NCI-H524 (cell line): Measurements from ENCODE around the gene ELK3.
A peak's percentile ranks its signal among the peaks of the same experiment; 100 is the strongest.

Experiments
- DNase-seq, 2 experiments: peaks; one replicate each; lab custom pipeline; 2025; lab: John Stamatoyannopoulos, UW

The ELK3 gene

DNA sequence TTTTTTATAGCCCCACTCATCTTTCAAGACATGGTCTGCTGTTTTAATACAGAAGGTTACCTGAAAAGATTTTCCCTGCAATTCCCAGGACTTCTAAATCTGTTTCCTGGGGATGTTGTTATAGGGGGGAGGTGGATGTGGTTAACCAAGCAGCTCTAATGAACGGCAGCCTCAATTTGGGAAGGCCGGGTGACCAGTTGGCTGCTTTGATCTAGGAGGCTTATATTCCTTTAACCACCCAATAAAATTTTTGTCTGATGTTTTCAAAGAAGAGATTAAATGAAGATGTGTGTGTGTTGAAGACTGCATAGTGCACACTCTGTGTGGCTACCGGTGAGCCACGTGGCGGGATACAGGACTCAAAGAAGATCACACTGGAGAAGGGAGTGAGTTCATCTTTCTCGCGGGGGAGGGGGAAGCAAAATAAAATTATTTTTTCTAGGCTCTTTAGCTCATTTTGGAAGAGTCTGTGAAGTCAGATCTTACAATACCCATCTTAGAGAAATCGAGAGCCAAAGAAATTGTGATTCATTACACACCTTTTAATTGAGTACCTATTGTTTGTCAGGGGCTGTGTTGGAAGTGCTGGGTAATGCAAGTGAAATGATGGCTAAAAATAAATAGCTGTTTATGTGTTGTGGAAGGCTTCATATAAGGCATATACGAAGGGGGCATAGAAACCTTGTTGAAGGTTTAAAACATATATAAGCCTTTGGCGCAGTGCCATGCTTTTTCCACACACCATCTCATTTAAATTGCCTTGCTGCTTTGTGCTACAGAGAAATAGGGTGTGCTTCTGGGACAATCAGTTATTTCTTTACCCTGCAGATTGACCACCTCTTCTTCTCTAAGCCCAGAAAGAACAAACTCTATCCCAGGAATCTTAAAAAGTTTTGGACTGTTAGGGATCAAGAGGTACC, 18.5 kb downstream of the ELK3 start:
- DNase-seq: no peak

DNA sequence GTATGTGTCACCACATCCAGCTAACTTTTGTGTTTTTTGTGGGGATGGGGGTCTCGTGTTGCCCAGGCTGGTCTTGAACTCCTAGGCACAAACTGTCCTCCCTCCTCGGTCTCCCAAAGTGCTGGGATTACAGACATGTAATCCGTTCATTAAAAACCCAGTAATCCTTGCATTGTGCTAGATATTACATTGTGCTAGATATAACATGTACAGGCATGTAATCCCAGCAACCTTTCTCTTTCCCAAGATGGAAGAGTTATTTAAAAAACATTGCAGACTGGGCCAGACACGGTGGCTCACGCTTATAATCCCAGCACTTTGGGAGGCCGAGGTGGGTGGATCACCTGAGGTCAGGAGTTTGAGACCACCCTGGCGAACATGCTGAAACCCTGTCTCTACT, 19.7 kb downstream of the ELK3 start:
- DNase-seq: no peak

DNA sequence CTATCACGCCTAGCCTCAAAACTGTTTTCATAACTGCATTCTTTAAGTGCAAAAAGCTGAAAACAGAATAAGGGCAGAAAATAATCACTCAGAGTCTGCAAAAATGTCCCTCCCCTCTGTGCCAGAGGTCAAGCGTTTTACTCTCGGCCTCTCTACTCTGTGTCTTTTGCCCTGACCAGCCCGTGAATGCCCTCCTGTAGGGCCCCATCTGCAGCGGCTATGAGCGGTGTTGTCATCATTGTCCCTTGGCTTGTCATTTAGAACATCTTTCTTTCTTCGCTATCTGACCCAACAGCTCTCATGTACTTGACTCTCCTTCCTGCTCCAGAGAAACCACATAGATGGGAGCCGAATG, 21.7 kb downstream of the ELK3 start:
- DNase-seq: no peak

DNA sequence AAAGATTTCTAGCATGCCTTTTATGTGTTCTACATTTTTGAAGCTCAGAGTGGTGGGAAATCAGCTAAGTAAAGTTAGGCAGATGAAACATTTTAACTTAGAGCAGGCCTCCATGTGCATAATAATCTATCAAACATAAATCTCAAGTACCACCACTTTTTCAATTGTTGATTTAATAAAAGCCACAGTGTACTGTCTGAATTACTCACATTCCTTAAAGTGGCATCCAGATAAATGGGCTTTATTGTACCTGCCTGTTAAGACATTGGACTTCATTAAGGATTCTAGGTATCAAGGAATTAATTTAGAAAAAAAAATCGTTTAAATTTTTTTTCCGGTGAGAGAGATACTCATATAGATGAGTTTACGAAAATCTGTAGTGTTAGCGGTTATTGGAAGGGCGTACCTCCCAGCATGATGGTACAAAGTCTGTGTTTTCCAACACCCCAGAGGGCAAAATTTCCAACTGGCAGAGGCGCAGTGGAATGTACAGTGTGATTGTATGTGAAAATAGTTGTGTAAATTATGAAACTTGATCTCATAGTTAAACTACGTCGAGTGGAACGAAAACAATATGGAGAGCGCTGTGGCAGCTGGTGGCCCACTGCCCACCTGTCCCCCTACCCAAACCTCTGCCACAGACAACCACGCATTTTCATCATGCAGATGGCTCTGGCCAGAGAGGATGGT, 25.0 kb downstream of the ELK3 start:
- DNase-seq: peak; percentile 15 to 79

DNA sequence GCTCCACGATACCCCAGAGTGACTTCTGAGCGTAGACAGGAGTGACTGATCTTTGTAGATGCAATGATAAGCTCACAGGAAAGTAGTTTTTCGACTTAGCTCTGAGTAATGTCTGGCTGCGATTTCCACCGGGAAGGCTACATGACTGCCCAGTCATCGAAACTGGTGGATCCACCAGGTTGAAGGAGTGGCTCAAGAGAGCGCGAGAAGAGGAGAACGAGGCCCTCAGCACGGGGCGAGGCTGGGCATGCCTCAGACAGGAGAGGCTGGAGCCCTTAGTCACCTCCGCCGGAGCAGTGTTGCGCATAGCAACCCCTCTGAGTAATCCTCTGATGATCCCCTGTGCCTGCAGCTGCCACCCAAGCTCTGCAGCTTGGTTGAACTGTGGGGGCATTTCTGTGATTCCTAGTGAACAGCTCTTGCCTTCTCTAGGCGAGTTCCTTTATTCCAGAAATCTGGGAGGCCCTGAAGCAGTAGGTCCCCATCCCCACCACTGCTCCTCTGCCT, 25.6 kb downstream of the ELK3 start:
- DNase-seq: peak; percentile 62 to 87

DNA sequence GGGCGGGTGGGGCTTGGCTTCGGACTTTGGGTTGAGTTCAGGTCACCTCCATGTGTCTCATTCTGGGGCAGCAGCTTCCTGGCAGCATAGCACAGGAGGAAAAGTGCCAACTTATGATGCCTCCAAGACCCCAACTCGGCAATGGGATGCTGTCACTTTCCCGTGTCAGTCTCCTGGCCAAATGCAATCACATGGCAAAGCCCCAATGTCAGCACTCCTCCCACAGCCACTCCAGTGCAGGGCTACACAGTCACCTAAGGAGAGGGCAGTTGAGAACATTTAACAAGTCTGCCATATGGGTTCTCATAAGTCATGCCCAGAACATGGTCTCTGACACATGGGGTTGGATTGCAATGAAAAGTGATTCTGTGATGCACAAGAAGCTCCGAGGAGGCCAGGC, 26.7 kb downstream of the ELK3 start:
- no peak for DNase-seq

DNA sequence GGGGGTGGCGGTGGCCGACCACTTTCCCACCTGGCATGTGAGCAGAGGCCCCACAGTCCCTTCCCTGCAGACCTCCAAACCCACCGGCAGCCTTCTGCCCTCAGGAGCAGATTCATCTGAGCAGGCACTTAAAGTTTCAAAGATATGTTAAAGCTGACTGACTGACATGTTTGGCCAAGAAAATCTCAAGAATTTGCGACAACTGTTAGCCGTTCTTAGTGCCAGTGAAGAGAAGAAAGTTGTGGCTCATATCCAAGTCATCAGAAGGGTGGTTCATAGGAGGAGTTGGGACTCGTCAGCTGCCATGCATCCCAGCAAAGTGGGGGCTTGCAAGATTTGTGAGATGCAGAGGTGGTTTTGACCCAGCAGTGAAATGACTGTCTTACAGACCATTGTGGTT, 27.2 kb downstream of the ELK3 start:
- no peak for DNase-seq

DNA sequence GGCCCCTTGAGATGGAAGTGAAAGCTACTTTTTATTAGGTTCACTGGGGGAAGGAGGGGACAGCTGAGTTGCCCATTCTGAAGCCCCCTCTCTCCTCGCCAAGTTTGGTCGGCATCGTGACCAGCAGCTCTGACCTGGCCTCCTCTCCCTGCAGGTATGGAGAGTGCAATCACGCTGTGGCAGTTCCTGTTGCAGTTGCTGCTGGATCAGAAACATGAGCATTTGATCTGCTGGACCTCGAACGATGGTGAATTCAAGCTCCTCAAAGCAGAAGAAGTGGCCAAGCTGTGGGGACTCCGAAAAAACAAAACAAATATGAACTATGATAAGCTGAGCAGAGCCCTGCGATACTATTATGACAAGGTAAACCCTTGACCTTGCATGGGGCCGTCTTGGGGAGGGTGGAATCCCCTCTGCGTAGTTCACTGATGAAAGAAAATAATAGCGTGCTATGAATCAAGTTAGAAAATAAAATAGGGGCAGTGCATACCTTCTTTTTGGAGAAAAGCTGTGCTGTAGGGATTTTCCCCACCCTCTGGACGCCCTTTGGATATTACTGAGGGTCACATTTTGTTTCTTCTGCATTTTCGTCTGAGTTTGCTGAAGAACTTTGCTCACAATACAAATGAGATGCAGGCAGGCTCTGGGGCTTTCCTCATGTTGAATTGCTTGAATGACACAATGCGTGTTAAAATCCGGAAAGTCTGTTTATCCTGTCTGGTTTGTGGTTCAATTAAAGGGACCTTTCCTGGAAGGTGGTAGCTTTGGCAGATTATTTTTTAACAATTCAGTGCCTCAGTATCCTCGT, 29.4 kb downstream of the ELK3 start:
- DNase-seq: no peak

DNA sequence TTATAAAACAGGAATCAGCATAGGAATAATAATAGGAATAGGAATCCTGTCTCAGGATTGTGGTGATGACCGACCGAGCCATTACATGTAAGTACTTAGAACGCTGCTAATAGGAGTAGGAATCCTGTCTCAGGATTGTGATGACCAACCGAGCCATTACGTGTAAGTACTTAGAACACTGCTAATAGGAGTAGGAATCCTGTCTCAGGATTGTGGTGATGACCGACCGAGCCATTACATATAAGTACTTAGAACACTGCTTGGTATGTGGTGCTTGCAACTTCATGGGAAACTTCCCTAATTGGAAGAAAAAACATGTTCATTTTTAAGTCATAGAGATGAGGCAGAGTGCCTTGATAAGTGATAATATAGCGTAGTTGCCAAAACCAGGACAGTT, 30.0 kb downstream of the ELK3 start:
- no peak for DNase-seq

DNA sequence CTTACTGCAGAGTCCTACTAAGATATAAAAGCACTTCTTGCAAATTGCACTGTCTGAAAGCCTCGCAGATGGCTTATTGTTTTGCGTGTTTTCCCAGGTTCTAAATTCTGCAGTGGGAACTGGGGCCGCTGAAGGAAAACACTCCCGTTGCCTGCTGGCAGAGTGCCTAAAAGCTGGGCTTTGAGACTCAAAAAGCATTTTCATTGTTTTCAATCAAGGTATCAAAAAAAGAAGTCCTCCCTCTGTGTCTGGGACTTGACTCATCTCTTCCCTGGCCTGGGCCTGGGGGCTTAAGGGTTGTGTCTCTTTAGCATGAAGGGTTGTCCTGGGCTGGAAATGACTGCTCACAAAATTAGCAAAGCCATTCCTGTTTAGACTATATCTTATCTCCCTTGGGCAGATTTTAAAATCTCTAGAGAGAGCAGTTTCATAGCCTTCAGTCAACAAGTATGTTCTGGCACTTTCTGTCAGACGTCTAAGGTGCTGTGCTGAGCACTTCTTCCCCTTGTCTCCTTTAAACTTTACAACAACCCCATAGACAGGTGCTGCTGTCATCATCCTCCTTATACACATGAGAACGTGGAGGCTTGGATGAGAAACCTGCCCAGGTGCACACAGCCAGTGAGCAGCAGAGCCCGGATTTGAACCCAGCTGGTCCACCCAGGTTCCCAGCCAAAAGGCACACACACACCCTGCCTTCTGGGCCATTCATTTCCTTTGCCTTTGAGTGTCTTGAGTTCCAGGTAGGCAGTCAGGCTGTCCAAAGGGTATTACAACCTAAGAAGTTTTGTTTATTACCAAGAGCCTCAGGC, 31.1 kb downstream of the ELK3 start:
- peak in 1 of 2 experiments; percentile 9 for DNase-seq

DNA sequence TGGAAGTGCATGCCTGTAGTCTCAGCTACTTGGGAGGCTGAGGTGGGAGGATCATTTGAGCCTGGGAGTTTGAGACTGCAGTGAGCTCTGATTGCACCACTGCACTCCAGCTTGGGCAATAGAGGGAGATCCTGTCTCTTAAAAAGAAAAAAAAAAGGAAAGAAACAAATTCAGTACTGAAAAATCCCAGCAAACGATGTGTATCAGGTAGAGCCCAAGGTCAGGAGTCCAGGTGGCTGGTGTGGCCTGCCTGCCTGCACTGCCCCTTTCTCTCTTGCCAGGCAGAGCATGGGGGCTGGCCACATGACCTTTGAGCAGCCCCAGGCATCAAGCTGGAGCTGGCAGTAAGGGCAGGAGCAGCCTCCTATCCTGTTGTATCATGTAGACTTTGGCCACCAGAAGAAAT, 31.8 kb downstream of the ELK3 start:
- no peak for DNase-seq

DNA sequence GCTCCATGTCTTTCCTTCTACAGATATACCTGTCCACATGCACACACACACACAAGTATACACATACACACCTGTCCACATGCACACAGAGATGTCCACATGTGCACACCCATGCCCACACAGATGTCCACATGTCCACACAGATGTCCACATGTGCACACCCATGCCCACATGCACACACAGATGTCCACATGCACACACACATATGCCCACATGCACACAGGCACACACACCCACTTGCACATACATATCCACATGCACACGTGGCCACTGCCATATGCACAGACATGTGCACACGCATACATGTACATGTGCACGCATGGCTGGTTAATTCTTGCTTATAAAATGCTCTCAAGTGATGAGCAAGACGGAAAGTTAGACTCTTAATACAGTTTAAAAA, 32.2 kb downstream of the ELK3 start:
- DNase-seq: no peak

DNA sequence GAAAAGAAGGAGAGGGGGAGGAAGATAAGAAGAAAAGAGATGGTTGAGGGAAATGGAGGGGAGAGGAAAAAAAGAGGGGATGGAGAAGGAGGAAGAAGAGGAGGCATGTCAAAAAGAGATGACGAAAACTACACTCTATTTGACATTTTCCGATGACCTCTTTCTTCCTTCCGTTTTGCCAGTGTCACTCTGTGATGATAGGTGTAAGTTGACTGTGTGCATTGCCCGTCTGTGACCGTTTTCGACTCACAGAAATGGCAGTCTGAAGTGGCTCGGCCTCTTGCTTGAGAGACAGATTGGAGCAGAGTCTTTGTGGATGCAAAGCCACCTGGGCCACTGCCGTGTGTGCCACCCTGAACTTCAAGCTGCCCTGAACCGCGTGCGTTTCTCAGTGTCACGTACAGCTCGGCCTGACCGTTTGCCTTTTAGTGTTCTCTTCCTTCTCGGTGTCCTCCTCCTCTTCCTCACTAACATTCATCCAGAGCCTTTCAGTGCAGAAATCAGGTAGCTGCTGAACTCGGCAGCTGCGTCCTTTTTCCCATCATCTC, 32.7 kb downstream of the ELK3 start:
- DNase-seq: no peak

DNA sequence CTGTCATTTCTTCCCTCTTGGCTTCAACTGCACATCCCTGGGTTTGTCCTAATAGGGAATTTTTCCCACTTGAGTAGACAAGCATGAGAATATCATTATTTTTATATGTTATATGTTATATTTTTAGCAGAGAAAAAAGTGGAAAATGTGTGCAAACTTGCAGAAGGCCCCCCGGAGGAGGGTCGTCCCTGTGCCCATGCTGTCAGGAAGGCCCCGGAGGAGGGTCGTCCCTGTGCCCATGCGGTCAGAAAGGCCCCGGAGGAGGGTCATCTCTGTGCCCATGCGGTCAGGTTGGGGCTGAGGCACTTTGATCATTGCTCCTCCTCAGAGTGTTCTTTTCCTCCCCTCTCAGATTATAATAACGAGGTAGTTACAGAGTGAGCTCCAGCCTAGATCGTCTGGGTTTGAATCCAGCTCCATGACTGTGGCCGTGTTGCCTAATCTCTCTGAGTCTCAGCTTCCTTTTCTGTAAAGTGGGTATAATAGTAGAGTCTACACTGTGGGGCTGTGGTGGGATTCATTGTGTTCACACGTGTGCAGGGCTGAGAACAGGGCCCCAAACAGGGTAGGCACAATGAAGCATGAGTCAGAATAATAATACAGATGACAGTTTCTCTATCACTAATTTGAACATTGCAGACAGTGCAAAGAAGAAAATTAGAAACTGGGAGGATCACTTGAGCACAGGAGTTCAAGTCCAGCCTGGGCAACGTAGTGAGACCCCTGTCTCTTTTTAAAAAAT, 33.4 kb downstream of the ELK3 start:
- DNase-seq: no peak

DNA sequence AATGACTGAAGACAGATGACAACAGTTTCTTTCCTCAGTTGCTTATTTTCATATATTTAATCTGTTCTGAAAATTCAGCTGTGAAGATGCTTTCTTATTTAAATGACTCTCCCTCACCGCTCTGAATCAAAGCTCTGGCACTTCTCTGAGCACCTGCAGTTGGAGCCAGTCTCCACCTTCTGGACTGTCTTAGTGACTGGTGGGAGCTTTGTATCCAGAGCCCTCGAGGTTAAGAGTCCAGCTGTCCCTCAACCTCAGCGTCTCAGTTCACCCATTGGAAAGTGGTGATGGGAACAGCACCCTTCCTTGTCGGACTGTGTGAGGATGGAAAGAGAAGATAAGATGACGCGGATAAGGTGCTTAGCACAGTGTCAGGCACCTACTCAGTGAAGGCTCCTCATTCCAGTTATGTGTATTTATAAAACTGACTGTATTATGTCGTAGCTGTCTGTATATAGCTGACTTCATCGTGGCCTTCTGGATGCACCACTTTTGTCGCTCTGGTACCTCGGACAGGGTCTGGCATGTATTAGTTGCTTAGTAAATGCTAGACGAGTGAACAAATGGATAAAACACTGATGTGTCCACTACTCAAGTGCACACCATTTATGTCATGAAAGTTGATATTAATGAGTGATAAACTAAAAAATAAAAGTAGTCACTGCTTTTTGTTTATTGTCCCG, 34.5 kb downstream of the ELK3 start:
- DNase-seq: no peak

DNA sequence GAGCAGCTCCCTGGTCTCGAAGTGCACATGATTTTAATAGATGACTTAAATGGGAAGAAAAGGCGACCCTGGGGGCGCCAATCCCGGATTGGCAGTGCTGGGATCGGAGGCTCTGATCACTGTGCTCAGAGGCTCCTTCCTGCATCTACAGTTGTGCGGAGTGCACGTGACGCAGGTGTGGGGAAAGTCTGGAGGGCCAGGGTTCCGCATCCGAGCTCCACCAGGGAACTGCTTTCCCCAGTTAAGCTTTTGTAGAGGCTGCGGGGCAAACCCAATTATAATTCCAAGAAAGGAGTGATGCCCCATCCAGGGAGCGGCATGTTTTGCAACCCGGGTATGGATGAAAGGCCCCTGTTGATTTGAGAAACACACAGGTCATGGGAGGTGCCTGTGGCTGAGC, 36.5 kb downstream of the ELK3 start:
- no peak for DNase-seq

DNA sequence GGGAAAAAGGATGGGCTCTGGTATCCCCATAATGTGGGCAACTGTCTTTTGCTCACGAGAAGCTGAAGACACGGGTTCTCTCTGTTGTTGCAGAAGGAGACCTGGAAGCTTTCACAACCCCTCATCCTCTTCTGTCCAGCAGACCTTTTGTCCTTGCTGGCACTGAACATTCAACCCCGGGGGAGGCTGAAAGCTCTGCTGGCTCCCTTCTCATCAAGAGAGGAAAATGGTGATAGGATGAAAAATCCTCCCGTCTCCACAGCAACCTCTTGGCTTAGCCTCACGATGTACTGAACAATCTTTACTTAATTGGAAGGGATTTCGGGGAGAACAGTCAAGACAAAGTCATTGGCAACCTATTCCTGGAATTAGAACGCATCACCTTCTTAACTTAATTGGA, 39.0 kb downstream of the ELK3 start:
- DNase-seq: no peak

DNA sequence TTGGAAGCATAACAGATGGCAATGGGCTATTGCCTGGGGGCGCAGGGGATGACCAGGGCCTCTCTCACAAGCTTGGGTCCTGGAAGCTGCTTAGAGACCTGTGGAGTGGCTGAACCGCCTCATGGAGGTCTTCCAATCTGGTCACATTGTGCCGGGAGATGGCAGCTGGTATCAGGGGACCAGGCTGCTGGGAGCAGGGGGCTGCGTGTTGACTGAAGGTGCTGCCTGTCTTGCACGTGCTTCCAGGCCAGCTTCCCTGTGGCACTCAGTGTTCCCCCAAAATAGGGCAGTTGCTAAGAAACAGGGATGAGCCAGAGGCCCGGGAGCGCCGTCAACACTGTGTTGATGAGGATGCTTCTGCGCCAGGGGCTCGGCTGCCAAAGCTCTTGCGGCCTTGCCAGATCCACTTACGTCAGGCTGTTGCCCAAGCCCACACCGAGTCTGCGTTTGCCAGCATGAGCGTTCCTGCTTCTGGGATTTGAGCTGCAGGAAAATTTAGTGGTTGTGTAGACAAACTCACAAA, 39.8 kb downstream of the ELK3 start:
- DNase-seq: peak; percentile 46 to 81

DNA sequence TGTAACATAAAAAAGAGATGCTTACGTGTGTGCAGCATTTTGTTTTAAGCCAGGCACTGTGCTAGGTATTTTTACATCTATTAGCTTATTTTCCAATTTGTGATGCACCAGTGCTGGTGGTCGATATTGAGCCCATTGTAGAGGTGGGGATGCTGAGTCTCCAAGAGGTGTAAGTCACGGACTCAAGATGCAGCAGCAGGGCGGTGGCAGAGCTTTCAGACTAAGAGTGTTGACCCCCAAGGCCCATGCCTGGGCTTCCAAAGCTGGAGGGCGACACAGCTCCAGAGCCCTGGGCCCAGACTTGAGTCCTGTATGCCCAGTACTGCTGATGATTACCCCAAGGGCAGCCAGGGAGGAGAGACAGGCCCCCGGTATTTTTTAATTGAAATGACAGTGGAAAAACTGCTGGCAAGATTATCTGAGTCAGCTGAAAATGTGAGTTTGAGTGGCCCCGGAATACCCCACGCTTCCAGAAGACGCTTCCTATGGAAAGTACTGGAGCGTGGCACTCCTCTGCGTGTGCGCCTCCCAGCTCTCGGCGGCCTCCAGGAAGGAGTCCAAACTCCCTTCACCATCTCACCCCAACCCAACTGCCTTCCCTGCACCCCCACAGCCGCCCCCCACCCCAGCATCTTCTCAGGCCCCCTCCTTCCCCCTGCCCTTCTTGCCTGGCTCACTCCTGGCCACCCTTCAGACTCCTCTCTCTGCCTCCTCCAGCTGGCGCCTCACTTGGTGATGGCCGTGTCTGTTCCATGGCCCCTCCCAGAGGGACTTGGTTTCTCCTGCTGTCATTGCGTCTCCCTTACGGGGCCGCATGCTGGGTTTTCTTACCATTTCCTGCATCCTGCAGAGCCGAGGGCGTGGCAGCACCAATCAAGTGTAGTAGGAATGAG, 40.7 kb downstream of the ELK3 start:
- no peak for DNase-seq
